ENCODE measurements around the gene TNS1. TPM values are rescaled to one million over a fixed set of nuclear protein-coding genes. Genes with fewer than 3 reads are reported as not detected.

The TNS1 gene
- total and polyA plus RNA-seq, 2 experiments from 2014 or later, result 81.6 to 99.3 TPM

GRCh38 chr2:217807025-217807424 lies 195.8 kb downstream of the TNS1 start:
- no peaks in the 10 kb centered on the region for H3K4me1 ChIP-seq (ENCODE audit: insufficient read depth)
- H3K4me2 ChIP-seq (ENCODE audit: unreplicated experiment), result no peak overlapping the region
- H4K20me1 ChIP-seq (ENCODE audit: insufficient read depth), result no peaks in the 10 kb centered on the region; the same call in 1 of the 2 replicates
- in situ Hi-C loops (cut with MboI), result no loop called here
- H3K36me3 ChIP-seq (ENCODE audit: low read depth), result peaks cover 35% of the 10 kb centered on the region
- no peak overlapping the region for H2AFZ ChIP-seq
- no peak overlapping the region for H3K4me3 ChIP-seq
- H3K9me2 ChIP-seq (ENCODE audit: insufficient read depth), result no peaks in the 10 kb centered on the region
- H3F3A ChIP-seq (ENCODE audit: insufficient read depth), result peaks cover 61% of the 10 kb centered on the region
- H3K27ac ChIP-seq, result no peak overlapping the region
- H3K9ac ChIP-seq, result no peak overlapping the region
- WGBS, 2 experiments (ENCODE audit: low coverage in 1 of 2, low lambda C conversion rate in 2 of 2, missing lambda C conversion rate in 2 of 2), result 61 to 66% methylated on average over 3 of the region's 3 CpGs
- no peaks in the 10 kb centered on the region for H3K27me3 ChIP-seq (replicated peaks; ENCODE audit: insufficient read depth)
- TF ChIP-seq EZH2phosphoT487 (IDR thresholded peaks at IDR 0.05; ENCODE audit: insufficient read depth, low read depth) (no peak), EZH2 (IDR thresholded peaks at IDR 0.05; ENCODE audit: insufficient read depth, poor library complexity, severe bottlenecking) (no peak)
- H3K9me3 ChIP-seq (ENCODE audit: low read depth), result no peaks in the 10 kb centered on the region
- no peaks in the 10 kb centered on the region for H3K79me2 ChIP-seq (ENCODE audit: insufficient read depth)
- no peak for DNase-seq

- no peak overlapping the region for H3K27ac ChIP-seq
- H3K9me2 ChIP-seq (ENCODE audit: insufficient read depth), result no peaks in the 10 kb centered on the region
- no peak overlapping the region for H3K4me3 ChIP-seq
- H3K4me2 ChIP-seq (ENCODE audit: unreplicated experiment), result no peak overlapping the region
- no peaks in the 10 kb centered on the region for H3K9me3 ChIP-seq (ENCODE audit: low read depth)
- H3K79me2 ChIP-seq (ENCODE audit: insufficient read depth), result no peaks in the 10 kb centered on the region
- H3F3A ChIP-seq (ENCODE audit: insufficient read depth), result peaks cover 61% of the 10 kb centered on the region
- no peak overlapping the region for H3K9ac ChIP-seq
- in situ Hi-C loops (cut with MboI), result no loop called here
- no peak for DNase-seq
- no peaks in the 10 kb centered on the region for H3K4me1 ChIP-seq (ENCODE audit: insufficient read depth)
- H2AFZ ChIP-seq, result no peak overlapping the region
- H3K27me3 ChIP-seq (replicated peaks; ENCODE audit: insufficient read depth), result no peaks in the 10 kb centered on the region
- peaks cover 35% of the 10 kb centered on the region for H3K36me3 ChIP-seq (ENCODE audit: low read depth)
- TF ChIP-seq EZH2phosphoT487 (IDR thresholded peaks at IDR 0.05; ENCODE audit: insufficient read depth, low read depth), result no peak
- WGBS, 2 experiments (ENCODE audit: low coverage in 1 of 2, low lambda C conversion rate in 2 of 2, missing lambda C conversion rate in 2 of 2), result 59 to 80% methylated on average over 3 of the region's 3 CpGs
- H4K20me1 ChIP-seq (ENCODE audit: insufficient read depth), result no peaks in the 10 kb centered on the region; the same call in 1 of the 2 replicates
These were observed 196.4 kb downstream of the TNS1 start for GRCh38 chr2:217806482-217806765.

- H3F3A ChIP-seq (ENCODE audit: insufficient read depth), result peaks cover 61% of the 10 kb centered on the region
- in situ Hi-C loops (cut with MboI), result no loop called here
- no peaks in the 10 kb centered on the region for H3K9me3 ChIP-seq (ENCODE audit: low read depth)
- H3K4me2 ChIP-seq (ENCODE audit: unreplicated experiment), result no peak overlapping the region
- no peak overlapping the region for H2AFZ ChIP-seq
- H3K27ac ChIP-seq, result no peak overlapping the region
- no peaks in the 10 kb centered on the region for H3K9me2 ChIP-seq (ENCODE audit: insufficient read depth)
- H3K27me3 ChIP-seq (replicated peaks; ENCODE audit: insufficient read depth), result no peaks in the 10 kb centered on the region
- H3K4me3 ChIP-seq, result no peak overlapping the region
- WGBS, 2 experiments (ENCODE audit: low coverage in 1 of 2, low lambda C conversion rate in 2 of 2, missing lambda C conversion rate in 2 of 2), result 68 to 69% methylated on average over 8 of the region's 8 CpGs
- peaks cover 32% of the 10 kb centered on the region for H3K36me3 ChIP-seq (ENCODE audit: low read depth)
- H3K9ac ChIP-seq, result no peak overlapping the region
- no peak for DNase-seq
- TF ChIP-seq EZH2phosphoT487 (IDR thresholded peaks at IDR 0.05; ENCODE audit: insufficient read depth, low read depth) (no peak), EZH2 (IDR thresholded peaks at IDR 0.05; ENCODE audit: insufficient read depth, poor library complexity, severe bottlenecking) (no peak)
- H4K20me1 ChIP-seq (ENCODE audit: insufficient read depth), result no peaks in the 10 kb centered on the region; the same call in 1 of the 2 replicates
- no peaks in the 10 kb centered on the region for H3K79me2 ChIP-seq (ENCODE audit: insufficient read depth)
- no peaks in the 10 kb centered on the region for H3K4me1 ChIP-seq (ENCODE audit: insufficient read depth)
These were observed 196.9 kb downstream of the TNS1 start for GRCh38 chr2:217805668-217806481.

DNA sequence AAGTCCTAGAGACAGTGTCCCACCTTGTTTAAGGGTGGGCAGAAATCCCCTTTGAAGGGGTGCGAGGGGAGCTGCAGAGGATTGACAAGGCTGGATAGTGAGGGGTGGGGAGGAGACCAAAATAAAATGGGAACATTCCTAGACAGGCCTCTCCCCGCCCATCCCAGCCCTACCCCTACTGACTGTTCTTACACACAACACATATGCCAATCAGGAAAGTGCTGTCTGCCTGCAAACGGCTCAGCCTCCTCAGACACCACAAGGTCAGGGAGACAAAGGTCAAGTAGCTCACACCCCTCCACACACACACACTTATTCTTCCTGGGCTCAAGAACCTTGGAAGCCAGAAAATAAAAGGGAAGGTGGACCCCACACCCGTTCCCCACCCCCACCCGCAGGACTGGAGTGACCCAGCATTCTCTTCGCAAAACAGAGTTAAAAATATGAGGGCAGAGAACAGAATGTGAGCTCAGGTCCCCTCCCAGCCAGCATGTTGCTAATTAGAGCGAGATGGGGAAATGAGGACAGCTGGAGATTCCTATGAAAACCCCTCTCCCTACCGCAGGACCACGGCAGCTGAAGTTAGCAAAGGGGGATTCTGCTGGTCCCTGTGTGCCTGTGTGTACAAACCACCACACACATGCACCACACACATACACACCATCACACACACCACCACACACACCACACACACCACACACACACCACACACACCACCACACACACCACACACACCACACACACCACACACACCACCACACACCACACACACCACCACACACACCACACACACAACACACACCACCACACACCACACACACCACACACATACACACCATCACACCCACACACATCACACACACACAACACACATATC lies 197.8 kb downstream of the TNS1 start:
- H3K36me3 ChIP-seq (ENCODE audit: low read depth), result peaks cover 24% of the 10 kb centered on the region
- in situ Hi-C loops (cut with MboI), result no loop called here

More for the DNA sequence above, 197.8 kb downstream of the TNS1 start:
- Histone ChIP-seq H3K27me3 (replicated peaks; ENCODE audit: insufficient read depth) (no peaks in the 10 kb centered on the region), H3K79me2 (ENCODE audit: insufficient read depth) (no peaks in the 10 kb centered on the region), H3F3A (ENCODE audit: insufficient read depth) (peaks cover 59% of the 10 kb centered on the region), H3K9ac (no peak overlapping the region), H3K27ac (no peak overlapping the region), H3K9me3 (ENCODE audit: low read depth) (no peaks in the 10 kb centered on the region), H2AFZ (no peak overlapping the region), H3K9me2 (ENCODE audit: insufficient read depth) (no peaks in the 10 kb centered on the region), H3K4me1 (ENCODE audit: insufficient read depth) (no peaks in the 10 kb centered on the region), H4K20me1 (ENCODE audit: insufficient read depth) (no peaks in the 10 kb centered on the region; the same call in 1 of the 2 replicates), H3K4me3 (no peak overlapping the region), H3K4me2 (ENCODE audit: unreplicated experiment) (no peak overlapping the region)
- WGBS, 2 experiments (ENCODE audit: low coverage in 1 of 2, low lambda C conversion rate in 2 of 2, missing lambda C conversion rate in 2 of 2), result 41 to 51% methylated on average over 9 of the region's 9 CpGs
- no peak for TF ChIP-seq EZH2phosphoT487 (IDR thresholded peaks at IDR 0.05; ENCODE audit: insufficient read depth, low read depth)
- no peak for TF ChIP-seq EZH2 (IDR thresholded peaks at IDR 0.05; ENCODE audit: insufficient read depth, poor library complexity, severe bottlenecking)
- DNase-seq, result no peak

Data from GM23248 (cell line).